Measurements from ENCODE around the gene ZNF850.

- TF ChIP-seq, protein P1, sequence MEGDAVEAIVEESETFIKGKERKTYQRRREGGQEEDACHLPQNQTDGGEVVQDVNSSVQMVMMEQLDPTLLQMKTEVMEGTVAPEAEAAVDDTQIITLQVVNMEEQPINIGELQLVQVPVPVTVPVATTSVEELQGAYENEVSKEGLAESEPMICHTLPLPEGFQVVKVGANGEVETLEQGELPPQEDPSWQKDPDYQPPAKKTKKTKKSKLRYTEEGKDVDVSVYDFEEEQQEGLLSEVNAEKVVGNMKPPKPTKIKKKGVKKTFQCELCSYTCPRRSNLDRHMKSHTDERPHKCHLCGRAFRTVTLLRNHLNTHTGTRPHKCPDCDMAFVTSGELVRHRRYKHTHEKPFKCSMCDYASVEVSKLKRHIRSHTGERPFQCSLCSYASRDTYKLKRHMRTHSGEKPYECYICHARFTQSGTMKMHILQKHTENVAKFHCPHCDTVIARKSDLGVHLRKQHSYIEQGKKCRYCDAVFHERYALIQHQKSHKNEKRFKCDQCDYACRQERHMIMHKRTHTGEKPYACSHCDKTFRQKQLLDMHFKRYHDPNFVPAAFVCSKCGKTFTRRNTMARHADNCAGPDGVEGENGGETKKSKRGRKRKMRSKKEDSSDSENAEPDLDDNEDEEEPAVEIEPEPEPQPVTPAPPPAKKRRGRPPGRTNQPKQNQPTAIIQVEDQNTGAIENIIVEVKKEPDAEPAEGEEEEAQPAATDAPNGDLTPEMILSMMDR (IDR thresholded peaks at IDR 0.05) = no peak
- no peak for TF ChIP-seq POLR2AphosphoS5 (IDR thresholded peaks at IDR 0.05)
- TF ChIP-seq POLR2A (IDR thresholded peaks at IDR 0.05) = no peak
- no peak for TF ChIP-seq EP300 (IDR thresholded peaks at IDR 0.05)
Measured at GRCh38 chr19:36745870-36746269, 26.7 kb downstream of the ZNF850 start.

Data from suprapubic skin (tissue), 4 donors.